ENCODE measurements around the gene VSTM2B.
A peak's percentile ranks its signal among the peaks of the same experiment; 100 is the strongest.

The VSTM2B gene

GRCh38 chr19:29478578-29479565 is 46.9 kb upstream of the VSTM2B start:
- Histone ChIP-seq H3K4me3 (ENCODE audit: low read length) (no peak overlapping the region), H3K4me2 (ENCODE audit: low read depth, low read length) (no peak overlapping the region), H3K79me2 (ENCODE audit: low read length) (no peaks in the 10 kb centered on the region), H3K4me1 (ENCODE audit: low read length) (no peaks in the 10 kb centered on the region), H4K20me1 (ENCODE audit: insufficient read depth, low read length) (no peaks in the 10 kb centered on the region), H3K9ac (ENCODE audit: low read length) (no peak overlapping the region), H3K27me3 (replicated peaks; ENCODE audit: insufficient read depth, low read length) (peaks cover 56% of the 10 kb centered on the region), H3K36me3 (replicated peaks; ENCODE audit: insufficient read depth, low read length) (no peaks in the 10 kb centered on the region), H3K27ac (ENCODE audit: low read length) (no peak overlapping the region), H3F3A (ENCODE audit: insufficient read depth, low read length) (no peaks in the 10 kb centered on the region), H2AFZ (ENCODE audit: low read length) (no peak overlapping the region), H3K9me2 (replicated peaks; ENCODE audit: insufficient read depth, low read length) (no peaks in the 10 kb centered on the region), H3K9me3 (replicated peaks; ENCODE audit: insufficient read depth, low read length) (no peaks in the 10 kb centered on the region)
- no peak for TF ChIP-seq EZH2 (optimal IDR thresholded peaks at IDR 0.05; ENCODE audit: low read depth, low read length)
- peak; percentile 44 for TF ChIP-seq CTCF (IDR thresholded peaks at IDR 0.05; ENCODE audit: low read length)
- no peak for DNase-seq

- H3K79me2 ChIP-seq (ENCODE audit: low read length), result no peaks in the 10 kb centered on the region
- no peaks in the 10 kb centered on the region for H3K9me3 ChIP-seq (replicated peaks; ENCODE audit: insufficient read depth, low read length)
- no peak overlapping the region for H2AFZ ChIP-seq (ENCODE audit: low read length)
- H3K36me3 ChIP-seq (replicated peaks; ENCODE audit: insufficient read depth, low read length), result no peaks in the 10 kb centered on the region
- no peak overlapping the region for H3K9ac ChIP-seq (ENCODE audit: low read length)
- no peak overlapping the region for H3K4me2 ChIP-seq (ENCODE audit: low read depth, low read length)
- no peaks in the 10 kb centered on the region for H3K9me2 ChIP-seq (replicated peaks; ENCODE audit: insufficient read depth, low read length)
- H3K27me3 ChIP-seq (replicated peaks; ENCODE audit: insufficient read depth, low read length), result peaks cover 53% of the 10 kb centered on the region
- TF ChIP-seq EZH2phosphoT487 (IDR thresholded peaks at IDR 0.05; ENCODE audit: low read length), result no peak
- no peak for TF ChIP-seq CTCF (IDR thresholded peaks at IDR 0.05; ENCODE audit: low read length)
- no peak for TF ChIP-seq EZH2 (optimal IDR thresholded peaks at IDR 0.05; ENCODE audit: low read depth, low read length)
- no peak for DNase-seq
- H3F3A ChIP-seq (ENCODE audit: insufficient read depth, low read length), result no peaks in the 10 kb centered on the region
- H3K4me1 ChIP-seq (ENCODE audit: low read length), result no peaks in the 10 kb centered on the region
- no peaks in the 10 kb centered on the region for H4K20me1 ChIP-seq (ENCODE audit: insufficient read depth, low read length)
- H3K4me3 ChIP-seq (ENCODE audit: low read length), result no peak overlapping the region
- no peak overlapping the region for H3K27ac ChIP-seq (ENCODE audit: low read length)
These were observed 45.9 kb upstream of the VSTM2B start for GRCh38 chr19:29479941-29480340.

- no peaks in the 10 kb centered on the region for H3K9me2 ChIP-seq (replicated peaks; ENCODE audit: insufficient read depth, low read length)
- no peak overlapping the region for H3K4me2 ChIP-seq (ENCODE audit: low read depth, low read length)
- no peaks in the 10 kb centered on the region for H3K36me3 ChIP-seq (replicated peaks; ENCODE audit: insufficient read depth, low read length)
- H3F3A ChIP-seq (ENCODE audit: insufficient read depth, low read length), result no peaks in the 10 kb centered on the region
- no peak for TF ChIP-seq EZH2 (optimal IDR thresholded peaks at IDR 0.05; ENCODE audit: low read depth, low read length)
- TF ChIP-seq EZH2phosphoT487 (IDR thresholded peaks at IDR 0.05; ENCODE audit: low read length), result no peak
- TF ChIP-seq CTCF (IDR thresholded peaks at IDR 0.05; ENCODE audit: low read length), result no peak
- H3K4me1 ChIP-seq (ENCODE audit: low read length), result no peaks in the 10 kb centered on the region
- H3K9ac ChIP-seq (ENCODE audit: low read length), result no peak overlapping the region
- H3K79me2 ChIP-seq (ENCODE audit: low read length), result no peaks in the 10 kb centered on the region
- no peak for DNase-seq
- no peak overlapping the region for H3K4me3 ChIP-seq (ENCODE audit: low read length)
- no peaks in the 10 kb centered on the region for H4K20me1 ChIP-seq (ENCODE audit: insufficient read depth, low read length)
- no peak overlapping the region for H2AFZ ChIP-seq (ENCODE audit: low read length)
- H3K27ac ChIP-seq (ENCODE audit: low read length), result no peak overlapping the region
- H3K9me3 ChIP-seq (replicated peaks; ENCODE audit: insufficient read depth, low read length), result no peaks in the 10 kb centered on the region
- peaks cover 52% of the 10 kb centered on the region for H3K27me3 ChIP-seq (replicated peaks; ENCODE audit: insufficient read depth, low read length)
These were observed 45.3 kb upstream of the VSTM2B start for GRCh38 chr19:29480507-29480906.
